ENCODE results near the gene COL25A1.

- TF ChIP-seq CTCF (conservative IDR thresholded peaks at IDR 0.05) (no peak), ZFX (IDR thresholded peaks at IDR 0.05) (no peak)
Measured at GRCh38 chr4:108917255-108917654, 385.2 kb downstream of the COL25A1 start.
